HG03520 (cell line): Measurements from ENCODE around the gene PLXDC1.
"Not testable (repeated sequence)": the region's sequence is repeated elsewhere in the genome, so short reads cannot be mapped to it uniquely, and the experiment has no call there.

Experiments
- ATAC-seq: cut with Tn5 transposase; IDR thresholded peaks from one replicate; pipeline ENCODE4 v1.9.1; 2021; ENCODE audit warnings: mild to moderate bottlenecking, moderate library complexity; ENCODE audit not compliant: unreplicated experiment

PLXDC1 gene

GRCh38 chr17:39183045-39183444, 31.6 kb upstream of the PLXDC1 start:
- no peak for ATAC-seq

GRCh38 chr17:39181303-39181702, 29.9 kb upstream of the PLXDC1 start:
- no peak for ATAC-seq

GRCh38 chr17:39178536-39178935, 27.1 kb upstream of the PLXDC1 start:
- ATAC-seq, result no peak

- no peak for ATAC-seq
Observed at GRCh38 chr17:39177256-39177655, 25.8 kb upstream of the PLXDC1 start.

- ATAC-seq, result no peak
Observed at GRCh38 chr17:39175695-39176093, 24.3 kb upstream of the PLXDC1 start.

- ATAC-seq, result no peak
Observed at GRCh38 chr17:39174920-39175694, 23.7 kb upstream of the PLXDC1 start.

GRCh38 chr17:39173526-39174274, 22.3 kb upstream of the PLXDC1 start:
- ATAC-seq, result no peak

- ATAC-seq, result no peak
Observed at GRCh38 chr17:39173080-39173479, 21.6 kb upstream of the PLXDC1 start.

- no peak for ATAC-seq
Observed at GRCh38 chr17:39171933-39172332, 20.5 kb upstream of the PLXDC1 start.

GRCh38 chr17:39170558-39170957, 19.1 kb upstream of the PLXDC1 start:
- no peak for ATAC-seq

GRCh38 chr17:39170109-39170508, 18.7 kb upstream of the PLXDC1 start:
- ATAC-seq, result no peak

- no peak for ATAC-seq
Observed at GRCh38 chr17:39169518-39169917, 18.1 kb upstream of the PLXDC1 start.

- no peak for ATAC-seq
Observed at GRCh38 chr17:39169101-39169500, 17.7 kb upstream of the PLXDC1 start.

GRCh38 chr17:39168503-39168902, 17.1 kb upstream of the PLXDC1 start:
- not testable (repeated sequence) for ATAC-seq

- ATAC-seq, result no peak
Observed at GRCh38 chr17:39167476-39167875, 16.0 kb upstream of the PLXDC1 start.

- ATAC-seq, result no peak
Observed at GRCh38 chr17:39166437-39167335, 15.2 kb upstream of the PLXDC1 start.

GRCh38 chr17:39165841-39166349, 14.5 kb upstream of the PLXDC1 start, which contains the start of gene ARL5C:
TSS of gene ARL5C (minus strand) at chr17:39166161. CDS start at chr17:39165760, 401 bp downstream.
- no peak for ATAC-seq

GRCh38 chr17:39165178-39165840, 13.9 kb upstream of the PLXDC1 start:
- no peak for ATAC-seq

- peak; percentile 50 for ATAC-seq
Observed at GRCh38 chr17:39164675-39165143, 13.3 kb upstream of the PLXDC1 start.

GRCh38 chr17:39161962-39162361, 10.5 kb upstream of the PLXDC1 start:
- no peak for ATAC-seq
